HG02623 (cell line): ENCODE results near the gene MBP.

ENCODE experiments used
- ATAC-seq: cut with Tn5 transposase; IDR thresholded peaks from one replicate; pipeline ENCODE4 v1.9.1; 2021; ENCODE audit warnings: moderate library complexity; ENCODE audit not compliant: unreplicated experiment

The MBP gene

GRCh38 chr18:77088963-77089722 lies 43.4 kb downstream of the MBP start:
- no peak for ATAC-seq

GRCh38 chr18:77087393-77088141 lies 45.0 kb downstream of the MBP start:
- ATAC-seq: no peak

DNA sequence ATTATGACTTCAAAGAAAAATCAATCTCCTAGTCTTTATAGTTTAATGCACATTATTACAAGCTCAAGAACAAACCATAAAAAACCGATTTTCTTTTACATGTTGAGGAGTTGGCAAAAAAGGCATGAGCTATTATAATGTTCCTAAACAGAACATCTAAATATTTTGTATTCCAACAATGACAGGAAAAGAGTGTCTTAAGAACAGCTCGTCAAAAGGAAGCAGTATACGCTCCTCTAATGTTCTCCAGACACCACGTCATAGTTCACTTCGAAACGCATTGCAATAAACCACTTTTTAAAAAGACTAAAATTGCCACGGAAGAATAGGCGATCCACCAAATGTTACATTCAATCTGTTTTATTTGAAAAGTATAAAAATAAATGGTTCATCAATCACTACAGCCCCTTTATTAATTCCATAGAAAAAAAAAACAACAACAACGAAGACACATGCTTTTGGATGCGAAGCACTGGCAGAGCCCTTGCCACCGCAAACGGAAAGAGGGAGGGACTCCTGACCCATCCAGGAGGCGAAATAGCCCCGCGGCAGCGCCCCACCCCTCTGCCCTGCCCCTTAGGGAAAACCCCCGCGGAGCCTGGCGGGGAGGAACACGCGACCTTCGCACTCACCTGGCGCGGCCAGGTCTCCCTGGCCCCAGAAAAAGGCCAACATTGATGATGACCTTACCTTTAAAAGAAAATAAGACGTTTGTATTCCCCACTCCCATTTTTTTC lies 45.8 kb downstream of the MBP start:
- no peak for ATAC-seq

GRCh38 chr18:77086034-77086433 lies 46.5 kb downstream of the MBP start:
- ATAC-seq: no peak

GRCh38 chr18:77084688-77085035 lies 47.9 kb downstream of the MBP start:
- no peak for ATAC-seq

DNA sequence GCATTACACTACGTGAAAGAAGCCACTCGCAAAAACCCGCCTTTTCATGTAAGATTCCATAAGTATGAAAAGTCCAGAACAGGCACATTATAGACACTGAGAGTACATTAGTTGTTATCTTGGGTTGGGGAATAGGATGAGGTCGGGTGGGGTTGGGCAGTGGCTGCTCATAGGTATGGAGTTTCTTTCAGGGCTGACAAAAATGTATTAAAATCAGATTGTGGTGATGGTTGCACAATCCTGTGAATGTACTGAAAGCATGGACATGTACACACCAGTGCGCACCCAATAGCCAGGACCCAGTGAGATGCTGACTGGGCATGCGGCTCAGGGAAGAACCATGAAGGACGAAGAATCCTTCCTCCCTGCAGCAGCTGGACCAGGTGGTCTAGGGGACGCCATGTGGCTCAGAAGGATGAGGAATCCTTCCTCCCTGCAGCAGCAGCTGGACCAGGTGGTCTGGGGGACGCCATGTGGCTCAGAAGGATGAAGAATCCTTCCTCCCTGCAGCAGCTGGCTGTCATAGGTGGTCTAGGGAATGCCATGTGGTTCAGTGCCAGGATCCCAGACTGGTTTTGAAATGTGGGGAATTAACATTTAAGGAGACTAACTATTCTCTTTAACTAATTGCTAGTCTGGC lies 50.1 kb downstream of the MBP start:
- ATAC-seq: no peak

- ATAC-seq: no peak
These were observed 51.2 kb downstream of the MBP start for GRCh38 chr18:77081390-77081778.

DNA sequence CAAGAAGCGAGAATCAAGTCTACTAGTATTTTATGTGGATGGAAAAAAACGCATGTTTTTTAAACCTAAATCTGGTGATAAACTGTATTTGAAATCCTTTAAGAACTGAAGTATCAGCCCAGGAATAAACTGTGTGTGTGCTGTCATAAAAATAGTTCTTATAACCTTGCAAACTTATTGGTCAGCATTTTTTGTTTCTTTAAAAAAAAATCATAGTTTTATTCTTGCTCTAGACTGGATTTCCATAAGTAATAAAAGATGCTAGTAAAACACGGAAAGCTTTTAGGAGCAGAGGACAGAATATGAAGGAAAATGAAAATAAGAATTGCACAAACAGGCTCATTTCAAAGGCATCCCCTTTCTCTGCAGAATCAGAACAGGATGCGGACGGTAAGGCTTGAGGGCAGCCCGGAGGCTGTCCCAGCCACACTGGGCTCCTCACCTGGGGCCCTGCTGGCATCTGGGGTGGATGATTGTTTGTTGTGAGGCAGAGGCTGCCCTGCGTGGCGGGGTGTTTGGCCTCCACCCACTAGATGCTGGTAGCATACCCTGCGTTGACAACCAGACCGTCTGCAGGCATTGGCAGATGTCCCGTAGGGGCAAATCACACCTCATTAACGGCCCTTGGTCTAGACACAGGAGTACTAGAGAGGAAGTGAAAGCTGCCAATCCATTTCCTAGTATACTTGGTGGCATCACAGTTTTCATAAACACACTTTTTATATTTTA lies 52.5 kb downstream of the MBP start:
- ATAC-seq: peak; percentile 86

DNA sequence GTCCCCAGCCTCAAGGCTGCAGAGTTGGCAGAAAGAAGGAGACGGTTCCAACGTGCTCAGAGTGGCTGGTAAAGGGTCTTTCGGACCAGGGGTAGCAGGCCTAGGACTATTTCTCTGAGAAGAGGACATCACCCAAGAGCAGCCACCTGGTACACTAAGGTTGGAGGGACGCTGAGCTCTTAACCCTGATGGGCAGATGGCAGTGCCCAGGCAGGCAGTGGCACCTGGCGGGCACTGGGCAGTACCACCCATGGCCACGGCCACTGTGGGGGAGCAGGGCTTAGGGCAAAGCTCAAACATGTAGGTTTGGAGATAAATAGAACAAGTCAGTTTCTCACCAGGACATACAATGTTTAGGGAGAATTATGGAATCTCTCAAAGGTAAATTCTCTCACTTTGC lies 53.5 kb downstream of the MBP start:
- ATAC-seq: no peak

DNA sequence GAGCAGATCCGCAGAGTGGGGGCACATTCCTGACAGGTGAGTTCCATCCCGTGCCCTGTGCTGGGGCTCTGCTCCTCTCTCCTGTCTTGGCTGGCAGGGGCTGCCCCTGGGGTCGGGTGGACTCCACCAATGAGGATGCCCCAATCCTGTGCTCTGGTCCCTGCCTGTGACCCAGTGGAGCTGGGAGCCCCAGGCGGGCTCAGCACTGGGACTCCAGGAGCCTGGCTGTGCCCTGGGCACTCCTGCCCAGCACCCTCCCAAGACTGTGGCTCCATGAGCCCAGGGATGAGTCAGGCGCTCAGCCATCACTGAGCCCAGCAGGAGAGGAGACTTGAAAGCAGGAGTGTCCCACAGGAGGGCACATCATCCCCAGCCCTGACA lies 53.9 kb downstream of the MBP start:
- ATAC-seq: no peak

- no peak for ATAC-seq
These were observed 54.5 kb downstream of the MBP start for GRCh38 chr18:77077941-77078689.

GRCh38 chr18:77077401-77077800 lies 55.2 kb downstream of the MBP start:
- ATAC-seq: no peak

DNA sequence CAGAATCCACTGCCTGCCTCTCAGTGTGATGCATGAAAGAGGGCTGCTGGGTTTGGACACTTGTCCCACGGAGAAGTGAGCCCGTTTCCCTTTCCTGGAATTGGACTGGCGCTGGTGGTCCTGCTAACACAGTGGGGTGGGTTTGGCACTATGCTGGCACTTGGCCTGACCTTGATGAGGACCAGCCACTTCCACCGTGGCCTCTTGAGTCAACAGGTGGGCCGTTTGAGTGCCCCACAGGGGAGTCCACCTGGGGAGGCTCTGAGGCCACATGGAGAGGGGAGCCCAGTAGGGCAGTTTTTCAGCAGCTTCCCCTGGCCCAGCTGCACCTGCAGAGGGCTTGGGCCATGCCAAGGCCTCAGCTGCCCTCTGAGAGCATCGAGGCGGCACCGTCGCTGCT lies 56.5 kb downstream of the MBP start:
- no peak for ATAC-seq

DNA sequence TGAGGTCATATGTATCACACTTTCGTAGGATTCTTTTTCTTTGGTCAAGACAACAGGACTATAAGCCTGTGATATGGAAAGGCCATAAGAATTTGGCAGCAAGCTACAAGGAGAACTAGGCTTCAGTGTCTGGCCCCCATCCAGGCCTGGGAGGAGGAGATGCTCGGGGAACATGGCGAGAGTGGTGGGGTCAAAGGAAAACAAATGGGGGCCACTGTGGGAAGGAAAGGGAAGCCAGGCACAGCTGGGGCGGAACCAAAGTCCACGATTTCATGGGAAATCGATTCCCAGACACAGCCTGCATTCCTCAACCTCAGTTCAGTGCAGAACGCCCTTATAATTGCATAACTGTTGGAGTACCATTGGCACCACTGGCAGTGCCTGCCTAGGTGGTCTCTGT lies 58.2 kb downstream of the MBP start:
- ATAC-seq: no peak

GRCh38 chr18:77073336-77074093 lies 59.1 kb downstream of the MBP start:
- no peak for ATAC-seq

- no peak for ATAC-seq
These were observed 60.0 kb downstream of the MBP start for GRCh38 chr18:77072566-77072965.

DNA sequence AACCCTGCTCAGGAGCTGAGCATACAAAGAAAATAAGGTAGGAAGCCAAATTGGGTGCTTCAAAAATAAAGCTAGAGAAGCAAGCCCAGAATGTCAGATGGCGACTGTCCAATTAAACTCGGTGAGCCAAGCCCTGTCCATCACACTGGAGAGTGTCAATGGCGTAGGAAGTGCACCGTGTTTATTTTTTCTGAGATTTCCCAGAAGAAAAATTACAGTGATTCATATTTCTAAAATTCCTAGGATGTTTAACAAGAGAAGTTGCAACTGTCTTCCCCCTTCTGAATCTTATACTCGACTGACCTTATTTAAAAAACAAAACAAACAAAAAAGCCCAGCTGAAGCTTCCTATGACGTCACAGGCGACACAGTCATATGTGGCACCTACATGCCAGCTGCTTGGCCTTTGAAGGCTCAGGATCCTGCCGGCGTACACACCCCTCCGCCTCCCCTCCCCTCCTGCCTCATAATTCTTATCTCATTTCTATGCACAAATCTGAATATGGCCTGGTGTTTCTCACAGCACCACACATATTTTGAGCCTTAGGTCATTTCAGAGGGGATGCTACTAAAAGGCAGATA lies 60.8 kb downstream of the MBP start:
- no peak for ATAC-seq

DNA sequence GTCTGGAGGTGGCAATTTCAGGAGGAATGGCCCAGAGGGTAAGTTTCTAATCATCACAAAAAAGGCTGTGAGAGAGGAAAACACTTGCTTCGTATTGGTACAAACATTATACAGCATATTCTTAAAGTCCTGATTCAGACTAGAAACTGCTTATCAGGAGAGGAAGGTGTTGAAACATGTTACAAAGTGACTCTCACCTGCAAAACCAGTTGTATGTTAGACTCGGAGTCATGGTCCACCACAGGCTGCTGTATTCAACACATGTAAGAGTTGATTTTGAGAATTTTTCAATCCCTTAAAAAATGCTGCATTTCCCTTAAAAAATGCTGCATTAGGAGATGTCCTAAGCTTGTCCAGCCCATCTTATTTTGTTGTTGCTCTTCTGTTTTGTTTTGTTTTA lies 61.5 kb downstream of the MBP start:
- ATAC-seq: no peak

DNA sequence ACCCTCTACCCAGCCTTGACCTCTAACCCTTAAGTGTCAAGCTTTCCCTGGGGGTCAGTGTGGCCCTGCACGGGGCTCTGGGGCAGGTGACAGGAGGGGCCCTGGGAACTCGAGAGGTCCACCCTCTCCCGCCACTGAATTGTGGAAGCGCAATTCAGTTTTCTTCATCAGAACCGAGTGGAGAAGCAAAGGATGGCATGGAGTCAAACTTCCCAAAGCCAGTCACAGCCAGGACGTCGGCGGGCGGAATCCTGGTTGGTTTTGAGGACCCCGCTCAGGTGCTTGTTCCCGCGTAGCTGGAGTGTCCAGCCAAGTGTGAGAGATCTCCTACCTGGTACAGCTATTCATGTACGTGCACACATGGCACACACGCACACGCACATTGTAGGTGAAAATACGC lies 62.0 kb downstream of the MBP start:
- ATAC-seq: no peak
